A549 (cell line): ENCODE data around the gene ITGA7.

ENCODE experiments used
- CTCF ChIP-seq: fragments of >200 bp; sonication (Bioruptor Twin); formaldehyde crosslinking; IDR thresholded peaks from 3 replicates; pipeline ENCODE4 v1.5.1; 2016
- ELK1 ChIP-seq: fragments of 150-350 bp; IDR thresholded peaks from 2 replicates; pipeline ENCODE4 v1.6.1; 2014; ENCODE audit warnings: low read depth, mild to moderate bottlenecking, low read length
- HMGXB4 ChIP-seq: fragments of 250-450 bp; sonication (Bioruptor Pico); IDR thresholded peaks from 2 replicates; pipeline ENCODE4 v1.5.0; 2021; ENCODE audit warnings: mild to moderate bottlenecking, moderate library complexity, borderline replicate concordance
- JUNB ChIP-seq: fragments of >200 bp; sonication (Bioruptor Twin); formaldehyde crosslinking; IDR thresholded peaks from 2 replicates; pipeline ENCODE4 v1.6.1; 2016
- KDM5A ChIP-seq: fragments of 200-600 bp; sonication (generic); IDR thresholded peaks from 2 replicates; pipeline ENCODE4 v1.6.1; 2016; ENCODE audit warnings: antibody characterized with exemption, mild to moderate bottlenecking
- POLR2A ChIP-seq: IDR thresholded peaks from 2 replicates; pipeline ENCODE4 v1.6.1; 2012; ENCODE audit warnings: mild to moderate bottlenecking, low read length
- RAD21 ChIP-seq, 2 experiments: fragments of >200 bp in 1 of 2; sonication (Bioruptor Twin) in 1 of 2; formaldehyde crosslinking in 1 of 2; IDR thresholded peaks in 1 of 2; conservative IDR thresholded peaks in 1 of 2; 2 replicates in 1 of 2; 3 replicates in 1 of 2; pipeline ENCODE4 v1.6.1; 2012 to 2018; ENCODE audit warnings: inconsistent platforms in 1 of 2
- RFX5 ChIP-seq: fragments of 450-650 bp; IDR thresholded peaks from 2 replicates; pipeline ENCODE4 v1.7.1; 2014; ENCODE audit warnings: antibody characterized with exemption, mild to moderate bottlenecking, moderate library complexity
- SMC3 ChIP-seq: fragments of >200 bp; sonication (Bioruptor Twin); formaldehyde crosslinking; IDR thresholded peaks from 3 replicates; pipeline ENCODE4 v1.6.1; 2018; ENCODE audit warnings: inconsistent platforms

- TF ChIP-seq CTCF: no peak
- TF ChIP-seq JUNB: no peak
- TF ChIP-seq KDM5A: no peak
- TF ChIP-seq RAD21 (conservative IDR thresholded peaks at IDR 0.05 in 1 of 2, IDR thresholded peaks at IDR 0.05 in 1 of 2): no peak
- no peak for TF ChIP-seq ELK1
- TF ChIP-seq POLR2A: no peak
- TF ChIP-seq HMGXB4 (CRISPR knock-in tag): no peak
- TF ChIP-seq RFX5: no peak
- TF ChIP-seq SMC3: no peak
These were observed 40.7 kb upstream of the ITGA7 start for GRCh38 chr12:55748230-55748993.
